GM18951 (cell line): Measurements from ENCODE around the gene MMEL1.
"Not testable (repeated sequence)": the region's sequence is repeated elsewhere in the genome, so short reads cannot be mapped to it uniquely, and the experiment has no call there.

Source experiments
- POLR2A ChIP-seq: IDR thresholded peaks from 4 replicates; pipeline ENCODE4 v1.6.1; 2011; ENCODE audit warnings: mild to moderate bottlenecking; ENCODE audit not compliant: insufficient read length, insufficient read depth; ENCODE audit errors: extremely low read depth
- in situ Hi-C: fragments of 300-500 bp; cut with MboI; formaldehyde crosslinking; loops from one replicate; pipeline ENCODE4 v1.12.0; 2022; ENCODE audit warnings: low sequenced_read_pairs, mixed read lengths, inconsistent platforms; ENCODE audit not compliant: unreplicated experiment

MMEL1 gene

DNA sequence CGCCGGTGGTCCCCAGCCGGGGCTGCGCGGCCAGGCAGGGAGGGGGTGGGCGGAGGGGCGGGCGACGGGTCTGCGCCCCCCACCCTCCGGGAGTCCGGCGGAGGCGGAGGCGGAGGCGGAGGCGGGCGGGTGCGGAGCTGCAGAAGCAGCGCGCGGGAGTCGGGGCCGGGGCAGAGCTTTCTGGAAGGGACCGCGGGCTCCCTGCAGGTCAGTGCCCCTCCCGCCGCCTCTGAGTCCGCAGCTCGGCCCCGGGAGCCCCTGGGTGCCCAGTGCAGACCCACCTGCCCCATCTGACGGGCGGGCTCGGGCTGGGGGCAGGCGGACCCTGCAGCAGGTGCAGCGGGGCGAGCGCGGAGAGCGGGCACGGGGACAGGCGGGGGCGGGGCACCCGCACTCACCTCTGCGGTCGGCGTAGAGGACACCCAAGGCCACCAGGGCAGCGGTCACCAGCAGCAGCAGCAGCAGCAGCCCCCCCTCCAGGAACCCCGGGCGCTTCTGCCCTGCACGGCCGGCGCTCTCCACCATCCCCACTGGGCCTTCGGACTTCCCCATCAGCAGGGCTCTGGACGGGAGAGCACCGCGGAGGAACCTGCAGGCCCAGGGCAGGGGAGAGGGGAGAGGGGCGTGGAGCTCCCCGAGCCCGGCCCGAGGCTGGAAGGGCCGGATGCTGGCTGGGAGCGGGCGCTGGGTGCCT lies 3.7 kb downstream of the MMEL1 start:
- in situ Hi-C loops, result no loop called here
- no peak for TF ChIP-seq POLR2A

DNA sequence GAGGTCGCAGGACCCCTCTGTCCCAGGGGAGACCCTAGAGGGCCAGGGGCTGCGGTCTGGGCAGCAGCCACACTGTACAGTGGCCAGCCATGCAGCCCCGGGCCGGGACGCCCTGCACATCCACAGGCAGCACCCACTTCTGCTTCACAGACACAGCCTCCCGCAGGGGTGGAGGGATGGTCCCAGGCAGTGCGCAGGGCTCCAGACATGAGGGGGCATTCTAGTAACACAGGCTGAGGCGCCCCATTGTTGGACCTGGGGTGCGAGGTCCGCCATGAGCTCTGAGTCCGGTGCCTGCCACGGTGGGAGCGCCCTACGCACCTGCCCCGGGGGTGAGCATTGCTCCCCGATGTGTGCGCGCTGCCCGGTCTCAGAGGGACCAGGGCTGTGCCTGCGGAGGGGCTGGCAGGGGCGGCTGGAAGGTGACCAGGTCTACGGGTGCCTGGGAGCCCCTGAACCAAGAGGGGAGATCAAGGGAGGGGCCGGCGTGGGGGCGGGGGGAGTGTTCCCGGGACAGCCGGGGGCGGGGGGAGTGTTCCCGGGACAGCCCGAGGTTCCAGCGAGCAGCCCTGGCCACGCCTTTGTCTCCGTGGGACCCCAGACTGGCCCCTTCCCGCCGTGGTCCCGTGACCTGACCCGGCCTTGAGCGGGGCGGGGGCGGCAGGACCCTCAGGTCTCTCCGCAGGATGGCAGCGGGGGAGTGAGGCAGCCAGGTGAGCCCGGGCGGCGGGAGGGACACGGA lies 4.5 kb downstream of the MMEL1 start:
- TF ChIP-seq POLR2A, result no peak
- in situ Hi-C loops, result no loop called here

DNA sequence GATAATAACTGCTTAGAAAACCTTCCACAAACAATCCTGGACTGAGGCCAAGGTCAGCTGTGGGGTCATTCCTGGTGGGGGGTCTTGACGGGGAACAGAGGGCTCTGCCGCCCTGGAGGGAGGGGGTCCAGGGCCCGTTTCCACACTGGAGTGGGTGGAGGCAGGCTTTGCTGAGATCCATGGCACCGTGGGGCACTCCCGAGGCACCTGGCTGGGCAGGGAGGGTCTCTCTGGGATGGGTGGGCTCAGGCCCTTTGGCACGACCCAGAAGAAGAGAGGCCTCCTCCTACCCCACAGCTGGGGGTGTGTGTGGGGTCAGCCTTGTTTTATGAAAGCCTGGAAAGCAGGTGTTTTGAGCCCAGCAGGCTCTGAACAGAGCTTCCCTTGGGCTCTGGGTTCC lies 5.1 kb downstream of the MMEL1 start:
- in situ Hi-C loops, result no loop called here

DNA sequence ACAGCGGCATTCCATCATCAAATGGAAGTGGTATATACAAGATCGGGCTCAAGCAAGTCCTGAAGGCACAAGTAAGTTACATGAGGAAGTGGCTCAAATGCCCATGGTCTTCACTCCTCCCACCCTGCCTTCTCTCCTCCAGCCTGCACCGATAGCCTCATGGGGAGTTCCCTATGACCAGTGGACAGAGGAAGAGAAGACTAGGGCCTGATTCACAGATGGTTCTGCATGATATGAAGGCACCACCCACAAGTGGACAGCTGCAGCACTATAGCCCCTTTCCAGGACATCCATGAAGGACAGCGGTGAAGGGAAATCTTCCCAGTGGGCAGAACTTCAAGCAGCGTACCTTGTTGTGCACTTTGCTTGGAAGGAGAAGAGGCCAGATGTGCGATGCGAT lies 7.1 kb downstream of the MMEL1 start:
- in situ Hi-C loops, result not testable (repeated sequence)

More for the DNA sequence above, 5.1 kb downstream of the MMEL1 start:
- TF ChIP-seq POLR2A, result no peak

- in situ Hi-C loops, result no loop called here
- no peak for TF ChIP-seq POLR2A
Measured at GRCh38 chr1:2625311-2625710, 7.5 kb downstream of the MMEL1 start.

- in situ Hi-C loops, result no loop called here
- TF ChIP-seq POLR2A, result no peak
Measured at GRCh38 chr1:2624735-2625300, 8.0 kb downstream of the MMEL1 start.

- in situ Hi-C loops, result no loop called here
- TF ChIP-seq POLR2A, result no peak
Measured at GRCh38 chr1:2623571-2624337, 9.1 kb downstream of the MMEL1 start.

- in situ Hi-C loops, result no loop called here
- TF ChIP-seq POLR2A, result no peak
Measured at GRCh38 chr1:2617971-2618470, 14.8 kb downstream of the MMEL1 start.

- no peak for TF ChIP-seq POLR2A
- in situ Hi-C loops, result no loop called here
Measured at GRCh38 chr1:2614145-2614544, 18.7 kb downstream of the MMEL1 start.

DNA sequence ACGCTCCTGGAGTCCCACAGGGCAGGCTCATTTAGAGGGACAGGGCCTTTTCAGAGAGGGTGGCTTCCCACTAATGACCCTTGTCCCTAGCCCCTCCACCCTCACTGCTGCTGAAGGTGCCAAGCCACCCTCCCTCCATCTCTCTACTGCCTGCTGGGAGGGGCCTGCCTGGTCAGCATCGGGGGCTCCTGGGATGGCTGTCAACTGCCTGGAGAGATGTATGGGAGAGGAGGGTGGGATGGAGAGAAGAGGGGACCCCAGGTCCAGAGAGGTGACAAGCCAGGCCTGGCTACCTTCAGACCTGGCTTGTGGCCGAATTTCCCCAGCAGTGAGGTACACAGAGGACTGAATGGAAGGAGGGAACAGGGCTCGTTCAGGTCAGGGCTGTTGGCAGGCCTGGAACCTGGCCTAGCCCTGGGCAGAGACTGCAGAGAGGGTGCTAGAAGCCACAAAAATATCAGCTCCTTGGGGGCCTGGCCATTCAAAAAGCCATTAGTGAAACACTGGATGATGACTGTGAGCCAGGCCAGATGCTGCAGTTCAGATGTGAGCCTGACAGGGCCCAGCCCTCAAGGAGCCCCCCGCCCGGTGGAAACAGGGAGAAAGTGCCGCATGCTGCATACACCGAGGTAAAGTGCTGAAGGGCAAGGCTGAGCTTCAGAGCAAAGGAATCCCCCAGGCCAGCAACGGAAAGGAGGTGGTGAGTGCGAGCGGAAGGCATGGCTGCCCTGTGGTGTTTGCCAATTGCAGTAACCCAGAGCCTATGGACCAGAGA lies 20.0 kb downstream of the MMEL1 start:
- no peak for TF ChIP-seq POLR2A
- in situ Hi-C loops, result no loop called here

DNA sequence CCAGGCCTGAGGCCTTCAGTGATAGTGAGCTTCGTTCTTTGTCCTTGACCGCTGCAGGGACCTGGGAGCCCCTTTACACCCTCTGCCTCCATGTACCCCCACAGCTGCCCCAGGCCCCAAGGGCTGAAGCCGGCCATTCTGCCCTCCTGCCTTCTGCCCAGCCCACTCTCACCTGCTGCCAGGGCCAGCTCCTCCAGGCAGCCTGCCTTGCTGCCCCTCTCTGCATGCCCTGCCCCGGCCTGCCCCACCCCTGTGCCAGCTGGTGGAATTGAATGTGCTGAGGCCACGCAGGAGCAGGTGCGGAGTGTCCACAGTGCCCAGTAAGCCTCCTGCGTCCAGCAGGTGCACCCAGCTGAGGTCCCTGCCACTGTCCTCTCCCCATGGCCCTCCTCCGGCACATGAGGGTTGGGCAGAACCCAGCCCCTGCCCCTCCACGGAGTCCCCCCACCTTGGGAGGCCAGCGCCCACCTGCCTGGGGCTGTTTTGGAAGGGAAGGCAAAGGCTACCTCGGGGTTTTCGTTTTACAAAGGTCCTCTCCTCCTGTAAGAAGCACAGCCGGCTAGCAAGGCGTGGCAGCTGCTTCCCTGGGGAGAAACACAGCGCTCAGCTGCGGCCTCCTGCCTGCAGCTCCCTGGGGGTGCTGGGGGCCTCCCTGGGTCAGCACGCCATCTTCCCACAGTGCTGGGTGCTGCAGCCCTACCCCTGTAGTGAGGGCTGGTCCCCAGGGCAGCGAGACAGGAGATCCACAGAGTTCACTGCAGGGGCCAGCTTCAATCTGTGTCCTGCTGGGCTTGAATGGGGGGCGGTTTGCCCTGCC lies 21.0 kb downstream of the MMEL1 start:
- in situ Hi-C loops, result no loop called here
- no peak for TF ChIP-seq POLR2A

DNA sequence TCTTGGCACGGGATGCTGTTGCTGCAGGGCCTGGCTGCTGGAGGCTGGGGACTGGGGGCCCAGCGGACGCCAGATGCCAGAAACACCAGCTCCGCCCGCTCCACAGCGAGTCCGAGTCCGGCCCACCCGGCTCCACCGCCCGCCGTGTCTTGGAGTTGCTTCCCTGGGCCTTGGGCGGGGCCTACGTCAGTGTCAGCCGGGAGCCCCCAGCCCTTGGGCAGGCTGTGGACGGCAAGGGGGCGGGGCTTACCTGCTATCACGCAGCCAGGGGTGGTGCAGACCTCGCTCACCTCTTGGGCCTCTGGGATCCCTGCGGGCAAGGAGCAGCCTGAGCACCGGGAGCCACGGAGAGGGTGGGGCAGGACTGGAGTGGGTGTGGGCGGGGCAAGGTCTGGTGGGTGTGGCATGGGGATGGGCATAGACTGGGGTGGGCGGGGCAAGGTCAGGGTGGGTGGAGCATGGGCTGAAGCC lies 21.8 kb downstream of the MMEL1 start:
- in situ Hi-C loops, result no loop called here
- no peak for TF ChIP-seq POLR2A
